Trophoblast cell (in vitro differentiated cells and primary cell): ENCODE results near the gene ITSN2.
A peak's percentile ranks its signal among the peaks of the same experiment; 100 is the strongest.

ENCODE experiments used
- DNase-seq, 2 donors: peaks; one replicate each; pipeline ENCODE4 v3.0.0-alpha.2; 2016
- H2AFZ ChIP-seq: 2 replicates; pipeline ENCODE4 v1.6.1; 2013; ENCODE audit warnings: low read length, moderate library complexity, mild to moderate bottlenecking; ENCODE audit not compliant: insufficient read depth, poor library complexity
- H2AK5ac ChIP-seq: 2 replicates; pipeline ENCODE4 v1.6.1; 2013; ENCODE audit warnings: mild to moderate bottlenecking, low read length
- H2BK120ac ChIP-seq: 2 replicates; pipeline ENCODE4 v1.6.1; 2013; ENCODE audit warnings: low read length, mild to moderate bottlenecking, moderate library complexity; ENCODE audit not compliant: insufficient read depth, poor library complexity
- H2BK12ac ChIP-seq: 2 replicates; pipeline ENCODE4 v1.6.1; 2013; ENCODE audit warnings: mild to moderate bottlenecking, low read length, moderate library complexity
- H2BK5ac ChIP-seq: 2 replicates; pipeline ENCODE4 v1.6.1; 2013; ENCODE audit warnings: low read length, low read depth, moderate library complexity, mild to moderate bottlenecking; ENCODE audit not compliant: poor library complexity
- H3K14ac ChIP-seq: 2 replicates; pipeline ENCODE4 v1.6.1; 2013; ENCODE audit warnings: mild to moderate bottlenecking, low read length
- H3K18ac ChIP-seq: 2 replicates; pipeline ENCODE4 v1.6.1; 2013; ENCODE audit warnings: mild to moderate bottlenecking, low read length
- H3K23ac ChIP-seq: 2 replicates; pipeline ENCODE4 v1.6.1; 2013; ENCODE audit warnings: low read length
- H3K27ac ChIP-seq: 2 replicates; pipeline ENCODE4 v1.5.1; 2013; ENCODE audit warnings: low read depth, mild to moderate bottlenecking, inconsistent platforms, low read length, moderate library complexity
- H3K27me3 ChIP-seq: 2 replicates; pipeline ENCODE4 v1.6.1; 2013; ENCODE audit warnings: inconsistent platforms, mild to moderate bottlenecking, low read length, moderate library complexity; ENCODE audit not compliant: insufficient read depth
- H3K36me3 ChIP-seq, 2 experiments: 1 replicate in 1 of 2; 2 replicates in 1 of 2; pipeline ENCODE4 v1.6.1; 2013; ENCODE audit warnings: low read length in 2 of 2, mild to moderate bottlenecking in 2 of 2, moderate library complexity in 1 of 2; ENCODE audit not compliant: insufficient read depth in 2 of 2, control insufficient read depth in 1 of 2
- H3K4ac ChIP-seq: 2 replicates; pipeline ENCODE4 v1.6.1; 2013; ENCODE audit warnings: low read depth, mild to moderate bottlenecking, low read length, moderate library complexity
- H3K4me1 ChIP-seq, 2 experiments: 1 replicate in 1 of 2; 2 replicates in 1 of 2; pipeline ENCODE4 v1.6.1; 2013; ENCODE audit warnings: low read length in 2 of 2, mild to moderate bottlenecking in 2 of 2, moderate library complexity in 1 of 2; ENCODE audit not compliant: insufficient read depth in 2 of 2, control insufficient read depth in 1 of 2
- H3K4me2 ChIP-seq: 2 replicates; pipeline ENCODE4 v1.6.1; 2013; ENCODE audit warnings: inconsistent platforms, mild to moderate bottlenecking, low read length, moderate library complexity
- H3K4me3 ChIP-seq: 2 replicates; pipeline ENCODE4 v1.5.1; 2013; ENCODE audit warnings: mild to moderate bottlenecking, low read depth, low read length, inconsistent platforms
- H3K79me1 ChIP-seq: one replicate; pipeline ENCODE4 v1.6.1; 2013; ENCODE audit warnings: low read length
- H3K79me2 ChIP-seq: 2 replicates; pipeline ENCODE4 v1.6.1; 2013; ENCODE audit warnings: low read length, mild to moderate bottlenecking; ENCODE audit not compliant: control insufficient read depth, insufficient read depth, poor library complexity
- H3K9ac ChIP-seq: 2 replicates; pipeline ENCODE4 v1.6.1; 2013; ENCODE audit warnings: mild to moderate bottlenecking, low read length
- H3K9me3 ChIP-seq: 2 replicates; pipeline ENCODE4 v1.6.1; 2013; ENCODE audit warnings: low read depth, mild to moderate bottlenecking, control low read depth, inconsistent platforms, low read length; ENCODE audit not compliant: insufficient read depth
- H4K12ac ChIP-seq: 2 replicates; pipeline ENCODE4 v1.6.1; 2013; ENCODE audit warnings: low read depth, mild to moderate bottlenecking, low read length, moderate library complexity
- H4K8ac ChIP-seq: 2 replicates; pipeline ENCODE4 v1.6.1; 2013; ENCODE audit warnings: low read depth, mild to moderate bottlenecking, low read length, moderate library complexity
- H4K91ac ChIP-seq: one replicate; pipeline ENCODE4 v1.6.1; 2013; ENCODE audit warnings: low read depth, mild to moderate bottlenecking, low read length, moderate library complexity
- WGBS: extraction: QIAGEN DNeasy Blood & Tissue Kit; methylation state at CpG from one replicate; pipeline ENCODE4 v1.1.7; 2013; ENCODE audit warnings: missing lambda C conversion rate; ENCODE audit not compliant: insufficient read length, insufficient coverage; ENCODE audit errors: extremely low coverage; 5-methylcytosine and 5-hydroxymethylcytosine counted together

Gene ITSN2

GRCh38 chr2:24209389-24210105 lies 150.8 kb downstream of the ITSN2 start:
- no peak overlapping the region for H3K9ac ChIP-seq
- H3K79me1 ChIP-seq = no peaks in the 10 kb centered on the region
- WGBS = no CpG with 5 or more reads among the region's 17 CpGs

GRCh38 chr2:24208490-24208889 lies 151.8 kb downstream of the ITSN2 start:
- H2BK5ac ChIP-seq = no peak overlapping the region
- no peak for DNase-seq
- H2AFZ ChIP-seq = no peak overlapping the region
- H3K9ac ChIP-seq = no peak overlapping the region
- no peak overlapping the region for H2BK12ac ChIP-seq
- H3K9me3 ChIP-seq = no peaks in the 10 kb centered on the region
- no peak overlapping the region for H3K4me2 ChIP-seq
- no peak overlapping the region for H2BK120ac ChIP-seq
- no peak overlapping the region for H3K4me3 ChIP-seq
- no peak overlapping the region for H3K18ac ChIP-seq
- WGBS = no CpG with 5 or more reads among the region's 16 CpGs
- no peak overlapping the region for H3K14ac ChIP-seq
- no peaks in the 10 kb centered on the region for H3K4me1 ChIP-seq
- no peak overlapping the region for H2AK5ac ChIP-seq
- H3K27ac ChIP-seq = no peak overlapping the region
- no peak overlapping the region for H4K8ac ChIP-seq
- H3K79me1 ChIP-seq = no peaks in the 10 kb centered on the region
- H3K79me2 ChIP-seq = no peaks in the 10 kb centered on the region
- H3K4ac ChIP-seq = no peak overlapping the region
- H3K36me3 ChIP-seq = peaks cover 32 to 41% of the 10 kb centered on the region in 2 experiments
- no peaks in the 10 kb centered on the region for H3K27me3 ChIP-seq
- no peak overlapping the region for H4K91ac ChIP-seq
- no peak overlapping the region for H4K12ac ChIP-seq
- H3K23ac ChIP-seq = no peak overlapping the region

More at GRCh38 chr2:24209389-24210105, 150.8 kb downstream of the ITSN2 start:
- no peak overlapping the region for H4K8ac ChIP-seq
- H3K4ac ChIP-seq = no peak overlapping the region
- peak in 1 of 2 donors; percentile 19 for DNase-seq
- peaks cover 28 to 32% of the 10 kb centered on the region in 2 experiments for H3K36me3 ChIP-seq
- no peak overlapping the region for H3K23ac ChIP-seq
- H3K4me1 ChIP-seq = no peaks in the 10 kb centered on the region
- no peak overlapping the region for H4K91ac ChIP-seq
- H3K4me3 ChIP-seq = no peak overlapping the region
- H2AK5ac ChIP-seq = no peak overlapping the region
- H3K4me2 ChIP-seq = no peak overlapping the region
- no peaks in the 10 kb centered on the region for H3K27me3 ChIP-seq
- H2AFZ ChIP-seq = no peak overlapping the region
- no peak overlapping the region for H2BK5ac ChIP-seq
- no peaks in the 10 kb centered on the region for H3K9me3 ChIP-seq
- H4K12ac ChIP-seq = no peak overlapping the region
- H3K18ac ChIP-seq = no peak overlapping the region
- no peak overlapping the region for H3K14ac ChIP-seq
- no peak overlapping the region for H2BK120ac ChIP-seq
- no peak overlapping the region for H3K27ac ChIP-seq
- no peak overlapping the region for H2BK12ac ChIP-seq
- no peaks in the 10 kb centered on the region for H3K79me2 ChIP-seq

- Histone ChIP-seq H2BK5ac (no peak overlapping the region), H4K8ac (no peak overlapping the region), H3K4me3 (no peak overlapping the region), H3K79me1 (no peaks in the 10 kb centered on the region), H4K91ac (no peak overlapping the region), H3K23ac (no peak overlapping the region), H2BK120ac (no peak overlapping the region), H3K36me3 (peaks cover 32 to 44% of the 10 kb centered on the region in 2 experiments), H2AFZ (no peak overlapping the region), H3K9ac (no peak overlapping the region), H3K4ac (no peak overlapping the region), H3K27me3 (no peaks in the 10 kb centered on the region), H3K9me3 (no peaks in the 10 kb centered on the region), H3K14ac (no peak overlapping the region), H3K4me2 (no peak overlapping the region), H2BK12ac (no peak overlapping the region), H2AK5ac (no peak overlapping the region), H3K27ac (no peak overlapping the region), H4K12ac (no peak overlapping the region), H3K79me2 (no peaks in the 10 kb centered on the region), H3K4me1 (no peaks in the 10 kb centered on the region), H3K18ac (no peak overlapping the region)
- no peak for DNase-seq
- WGBS = no CpG with 5 or more reads among the region's 11 CpGs
Measured at GRCh38 chr2:24207359-24207758, 153.0 kb downstream of the ITSN2 start.

GRCh38 chr2:24206714-24207113 lies 153.6 kb downstream of the ITSN2 start:
- Histone ChIP-seq H3K79me2 (no peaks in the 10 kb centered on the region), H3K23ac (no peak overlapping the region), H3K9ac (no peak overlapping the region), H4K12ac (no peak overlapping the region), H3K4ac (no peak overlapping the region), H4K91ac (no peak overlapping the region), H3K36me3 (peaks cover 30 to 42% of the 10 kb centered on the region in 2 experiments), H3K79me1 (no peaks in the 10 kb centered on the region), H3K14ac (no peak overlapping the region), H2AFZ (no peak overlapping the region), H2BK120ac (no peak overlapping the region), H3K4me2 (no peak overlapping the region), H2BK5ac (no peak overlapping the region), H2BK12ac (no peak overlapping the region), H2AK5ac (no peak overlapping the region), H3K4me3 (no peak overlapping the region), H4K8ac (no peak overlapping the region), H3K18ac (no peak overlapping the region), H3K4me1 (no peaks in the 10 kb centered on the region), H3K27me3 (no peaks in the 10 kb centered on the region), H3K27ac (no peak overlapping the region), H3K9me3 (no peaks in the 10 kb centered on the region)
- no CpG with 5 or more reads among the region's 8 CpGs for WGBS
- no peak for DNase-seq
